Fibroblast of pulmonary artery (primary cell): Measurements from ENCODE around the gene ADARB2.

Experiments used
- DNase-seq: peaks from one replicate; pipeline ENCODE4 v3.0.0-alpha.2; 2010; ENCODE audit warnings: low read depth
- H3K4me3 ChIP-seq: replicated peaks from 2 replicates; pipeline ENCODE4 v1.5.1; 2011; ENCODE audit warnings: low read depth, mild to moderate bottlenecking, control low read depth, low read length, moderate library complexity
- CTCF ChIP-seq: IDR thresholded peaks from 2 replicates; pipeline ENCODE4 v1.5.1; 2011; ENCODE audit warnings: mild to moderate bottlenecking, control low read depth, low read length, inconsistent platforms; ENCODE audit errors: missing control alignments

The ADARB2 gene

DNA sequence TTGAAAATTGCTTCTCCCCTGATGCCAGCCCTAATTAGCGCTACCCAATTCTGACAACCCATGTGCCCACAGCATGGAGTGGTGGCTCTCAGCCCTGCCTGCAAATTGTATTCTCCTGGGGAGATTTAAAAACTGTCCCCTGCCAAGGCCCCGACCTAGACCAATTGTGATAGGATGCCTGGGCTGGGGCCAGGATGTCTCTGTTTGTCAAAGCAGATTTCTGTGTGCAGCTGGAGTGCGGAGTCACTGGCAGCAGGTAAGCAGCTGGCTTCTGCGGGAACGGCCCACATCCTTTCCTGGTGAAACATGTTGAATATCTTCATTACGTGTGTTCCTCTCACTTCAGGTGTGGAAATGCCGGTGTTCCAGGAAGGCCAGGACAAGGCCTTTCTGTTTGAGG, 442.6 kb downstream of the ADARB2 start:
- H3K4me3 ChIP-seq: no peak overlapping the region
- no peak for TF ChIP-seq CTCF
- no peak for DNase-seq

DNA sequence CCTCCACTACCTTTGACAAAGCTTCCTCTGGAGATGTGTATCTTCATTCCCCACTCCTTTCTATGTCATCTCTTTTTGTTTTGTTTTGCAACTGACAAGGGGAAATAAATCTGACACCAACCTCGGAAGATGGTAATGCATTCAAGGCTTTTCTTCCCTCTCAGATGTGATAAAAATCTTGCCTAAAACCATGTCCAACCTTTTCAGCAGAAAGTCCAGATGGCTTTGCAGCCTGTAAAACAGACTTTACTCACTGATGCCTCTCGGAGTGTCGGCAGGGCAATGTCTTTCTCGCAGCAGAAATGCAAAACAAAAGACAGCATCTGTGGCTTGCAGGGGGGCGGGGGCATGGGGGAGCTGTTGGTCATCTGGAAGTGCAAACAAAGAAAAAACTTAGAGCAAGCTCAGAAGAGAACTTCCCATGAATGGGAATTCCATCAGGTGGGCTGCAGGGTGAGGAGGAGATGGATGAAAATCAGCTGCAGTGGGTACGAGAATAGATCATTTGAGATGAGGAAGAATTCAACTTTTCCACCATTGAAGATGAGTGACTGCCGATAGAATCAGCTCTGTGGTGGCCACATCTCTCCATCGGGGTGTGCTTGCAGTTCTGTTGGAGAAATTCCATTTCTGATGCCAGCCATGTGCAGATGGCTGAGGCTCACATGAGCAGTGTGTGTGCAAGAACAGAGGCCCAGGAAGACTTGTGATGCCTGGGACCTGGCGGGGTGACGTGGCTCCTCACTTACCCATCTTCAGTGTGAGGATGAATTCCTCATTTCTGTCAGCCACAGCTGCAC, 443.5 kb downstream of the ADARB2 start:
- H3K4me3 ChIP-seq: no peak overlapping the region
- no peak for DNase-seq
- TF ChIP-seq CTCF: no peak

DNA sequence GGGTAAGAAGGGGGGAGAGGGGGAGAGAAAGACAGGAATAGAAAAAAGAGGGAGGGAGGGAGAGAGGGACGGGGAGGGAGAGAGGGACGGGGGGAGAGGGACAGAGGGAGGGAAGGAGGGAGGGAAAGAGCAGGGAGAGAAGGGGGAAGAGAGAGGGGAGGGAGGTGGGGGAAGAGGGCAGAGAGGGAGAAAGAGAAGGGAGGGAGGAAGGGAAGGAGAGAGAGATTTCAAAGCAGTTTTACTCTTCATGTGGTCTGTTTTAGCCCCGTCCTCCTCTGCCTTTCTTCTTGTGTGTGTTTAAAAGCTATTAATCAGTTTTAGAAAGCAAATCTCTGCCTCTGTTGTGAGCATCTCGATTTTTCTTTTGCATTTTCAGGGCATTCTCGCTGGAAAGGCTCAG, 444.2 kb downstream of the ADARB2 start:
- no peak overlapping the region for H3K4me3 ChIP-seq
- TF ChIP-seq CTCF: no peak
- no peak for DNase-seq

- no peak for DNase-seq
- TF ChIP-seq CTCF: no peak
- H3K4me3 ChIP-seq: no peak overlapping the region
Measured at GRCh38 chr10:1292611-1293031, 444.7 kb downstream of the ADARB2 start.

GRCh38 chr10:1291178-1292090, 445.9 kb downstream of the ADARB2 start:
- no peak for DNase-seq
- no peak overlapping the region for H3K4me3 ChIP-seq
- TF ChIP-seq CTCF: no peak

- TF ChIP-seq CTCF: no peak
- DNase-seq: no peak
Measured at GRCh38 chr10:1290071-1290471, 447.3 kb downstream of the ADARB2 start.

More at GRCh38 chr10:1290071-1290471, 447.3 kb downstream of the ADARB2 start:
- H3K4me3 ChIP-seq: no peak overlapping the region
